ENCODE data around the gene LRRC19. TPM values are rescaled to one million over a fixed set of nuclear protein-coding genes. Genes with fewer than 3 reads are reported as not detected.

Gene LRRC19
- total RNA-seq, 1 experiment from 2014 or later = not detected

DNA sequence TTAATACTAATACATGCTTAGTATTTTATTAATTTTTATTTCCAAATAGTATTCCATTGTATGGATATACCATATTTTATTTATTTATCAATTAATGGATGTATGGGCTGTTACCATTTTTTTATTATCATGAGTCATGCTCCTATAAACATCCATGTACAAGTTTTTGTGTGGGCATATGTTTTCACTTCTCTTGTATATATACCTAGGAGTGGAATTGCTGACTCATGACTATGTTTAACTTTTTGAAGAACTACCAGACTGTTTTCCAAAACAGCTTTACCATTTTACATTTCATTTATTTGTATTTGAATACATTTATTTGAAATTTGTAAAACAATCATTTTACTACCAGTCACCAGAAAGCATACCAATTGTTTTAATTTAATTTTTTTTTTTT lies 14.1 kb upstream of the LRRC19 start:
- DNase-seq (ENCODE audit: low spot score) (no peak), ATAC-seq (no peak)
- H3K4me3 Mint-ChIP-seq = no peak overlapping the region
- no peaks in the 10 kb centered on the region for H3K4me1 Mint-ChIP-seq
- TF ChIP-seq MXD4 (CRISPR knock-in tag; IDR thresholded peaks at IDR 0.05; ENCODE audit: borderline replicate concordance) (no peak), ZNF416 (CRISPR knock-in tag; IDR thresholded peaks at IDR 0.05) (no peak), IRF2 (CRISPR knock-in tag; IDR thresholded peaks at IDR 0.05; ENCODE audit: borderline replicate concordance, low read depth) (no peak), ETV6 (CRISPR knock-in tag; IDR thresholded peaks at IDR 0.05) (no peak), SP1 (CRISPR knock-in tag; conservative IDR thresholded peaks at IDR 0.05) (no peak), ZNF317 (CRISPR knock-in tag; IDR thresholded peaks at IDR 0.05; ENCODE audit: borderline replicate concordance, low read depth) (no peak), GABPB1 (CRISPR knock-in tag; IDR thresholded peaks at IDR 0.05) (no peak)
- TF ChIP-seq, protein P1, sequence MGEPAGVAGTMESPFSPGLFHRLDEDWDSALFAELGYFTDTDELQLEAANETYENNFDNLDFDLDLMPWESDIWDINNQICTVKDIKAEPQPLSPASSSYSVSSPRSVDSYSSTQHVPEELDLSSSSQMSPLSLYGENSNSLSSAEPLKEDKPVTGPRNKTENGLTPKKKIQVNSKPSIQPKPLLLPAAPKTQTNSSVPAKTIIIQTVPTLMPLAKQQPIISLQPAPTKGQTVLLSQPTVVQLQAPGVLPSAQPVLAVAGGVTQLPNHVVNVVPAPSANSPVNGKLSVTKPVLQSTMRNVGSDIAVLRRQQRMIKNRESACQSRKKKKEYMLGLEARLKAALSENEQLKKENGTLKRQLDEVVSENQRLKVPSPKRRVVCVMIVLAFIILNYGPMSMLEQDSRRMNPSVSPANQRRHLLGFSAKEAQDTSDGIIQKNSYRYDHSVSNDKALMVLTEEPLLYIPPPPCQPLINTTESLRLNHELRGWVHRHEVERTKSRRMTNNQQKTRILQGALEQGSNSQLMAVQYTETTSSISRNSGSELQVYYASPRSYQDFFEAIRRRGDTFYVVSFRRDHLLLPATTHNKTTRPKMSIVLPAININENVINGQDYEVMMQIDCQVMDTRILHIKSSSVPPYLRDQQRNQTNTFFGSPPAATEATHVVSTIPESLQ (CRISPR knock-in tag; IDR thresholded peaks at IDR 0.05) = no peak
- TF ChIP-seq, protein P2, sequence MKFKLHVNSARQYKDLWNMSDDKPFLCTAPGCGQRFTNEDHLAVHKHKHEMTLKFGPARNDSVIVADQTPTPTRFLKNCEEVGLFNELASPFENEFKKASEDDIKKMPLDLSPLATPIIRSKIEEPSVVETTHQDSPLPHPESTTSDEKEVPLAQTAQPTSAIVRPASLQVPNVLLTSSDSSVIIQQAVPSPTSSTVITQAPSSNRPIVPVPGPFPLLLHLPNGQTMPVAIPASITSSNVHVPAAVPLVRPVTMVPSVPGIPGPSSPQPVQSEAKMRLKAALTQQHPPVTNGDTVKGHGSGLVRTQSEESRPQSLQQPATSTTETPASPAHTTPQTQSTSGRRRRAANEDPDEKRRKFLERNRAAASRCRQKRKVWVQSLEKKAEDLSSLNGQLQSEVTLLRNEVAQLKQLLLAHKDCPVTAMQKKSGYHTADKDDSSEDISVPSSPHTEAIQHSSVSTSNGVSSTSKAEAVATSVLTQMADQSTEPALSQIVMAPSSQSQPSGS (CRISPR knock-in tag; IDR thresholded peaks at IDR 0.05; ENCODE audit: borderline replicate concordance, low read depth) = no peak
- TF ChIP-seq, protein P3, sequence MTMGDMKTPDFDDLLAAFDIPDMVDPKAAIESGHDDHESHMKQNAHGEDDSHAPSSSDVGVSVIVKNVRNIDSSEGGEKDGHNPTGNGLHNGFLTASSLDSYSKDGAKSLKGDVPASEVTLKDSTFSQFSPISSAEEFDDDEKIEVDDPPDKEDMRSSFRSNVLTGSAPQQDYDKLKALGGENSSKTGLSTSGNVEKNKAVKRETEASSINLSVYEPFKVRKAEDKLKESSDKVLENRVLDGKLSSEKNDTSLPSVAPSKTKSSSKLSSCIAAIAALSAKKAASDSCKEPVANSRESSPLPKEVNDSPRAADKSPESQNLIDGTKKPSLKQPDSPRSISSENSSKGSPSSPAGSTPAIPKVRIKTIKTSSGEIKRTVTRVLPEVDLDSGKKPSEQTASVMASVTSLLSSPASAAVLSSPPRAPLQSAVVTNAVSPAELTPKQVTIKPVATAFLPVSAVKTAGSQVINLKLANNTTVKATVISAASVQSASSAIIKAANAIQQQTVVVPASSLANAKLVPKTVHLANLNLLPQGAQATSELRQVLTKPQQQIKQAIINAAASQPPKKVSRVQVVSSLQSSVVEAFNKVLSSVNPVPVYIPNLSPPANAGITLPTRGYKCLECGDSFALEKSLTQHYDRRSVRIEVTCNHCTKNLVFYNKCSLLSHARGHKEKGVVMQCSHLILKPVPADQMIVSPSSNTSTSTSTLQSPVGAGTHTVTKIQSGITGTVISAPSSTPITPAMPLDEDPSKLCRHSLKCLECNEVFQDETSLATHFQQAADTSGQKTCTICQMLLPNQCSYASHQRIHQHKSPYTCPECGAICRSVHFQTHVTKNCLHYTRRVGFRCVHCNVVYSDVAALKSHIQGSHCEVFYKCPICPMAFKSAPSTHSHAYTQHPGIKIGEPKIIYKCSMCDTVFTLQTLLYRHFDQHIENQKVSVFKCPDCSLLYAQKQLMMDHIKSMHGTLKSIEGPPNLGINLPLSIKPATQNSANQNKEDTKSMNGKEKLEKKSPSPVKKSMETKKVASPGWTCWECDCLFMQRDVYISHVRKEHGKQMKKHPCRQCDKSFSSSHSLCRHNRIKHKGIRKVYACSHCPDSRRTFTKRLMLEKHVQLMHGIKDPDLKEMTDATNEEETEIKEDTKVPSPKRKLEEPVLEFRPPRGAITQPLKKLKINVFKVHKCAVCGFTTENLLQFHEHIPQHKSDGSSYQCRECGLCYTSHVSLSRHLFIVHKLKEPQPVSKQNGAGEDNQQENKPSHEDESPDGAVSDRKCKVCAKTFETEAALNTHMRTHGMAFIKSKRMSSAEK (CRISPR knock-in tag; IDR thresholded peaks at IDR 0.05; ENCODE audit: borderline replicate concordance) = no peak
- TF ChIP-seq, protein P4, sequence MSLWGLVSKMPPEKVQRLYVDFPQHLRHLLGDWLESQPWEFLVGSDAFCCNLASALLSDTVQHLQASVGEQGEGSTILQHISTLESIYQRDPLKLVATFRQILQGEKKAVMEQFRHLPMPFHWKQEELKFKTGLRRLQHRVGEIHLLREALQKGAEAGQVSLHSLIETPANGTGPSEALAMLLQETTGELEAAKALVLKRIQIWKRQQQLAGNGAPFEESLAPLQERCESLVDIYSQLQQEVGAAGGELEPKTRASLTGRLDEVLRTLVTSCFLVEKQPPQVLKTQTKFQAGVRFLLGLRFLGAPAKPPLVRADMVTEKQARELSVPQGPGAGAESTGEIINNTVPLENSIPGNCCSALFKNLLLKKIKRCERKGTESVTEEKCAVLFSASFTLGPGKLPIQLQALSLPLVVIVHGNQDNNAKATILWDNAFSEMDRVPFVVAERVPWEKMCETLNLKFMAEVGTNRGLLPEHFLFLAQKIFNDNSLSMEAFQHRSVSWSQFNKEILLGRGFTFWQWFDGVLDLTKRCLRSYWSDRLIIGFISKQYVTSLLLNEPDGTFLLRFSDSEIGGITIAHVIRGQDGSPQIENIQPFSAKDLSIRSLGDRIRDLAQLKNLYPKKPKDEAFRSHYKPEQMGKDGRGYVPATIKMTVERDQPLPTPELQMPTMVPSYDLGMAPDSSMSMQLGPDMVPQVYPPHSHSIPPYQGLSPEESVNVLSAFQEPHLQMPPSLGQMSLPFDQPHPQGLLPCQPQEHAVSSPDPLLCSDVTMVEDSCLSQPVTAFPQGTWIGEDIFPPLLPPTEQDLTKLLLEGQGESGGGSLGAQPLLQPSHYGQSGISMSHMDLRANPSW (CRISPR knock-in tag; conservative IDR thresholded peaks at IDR 0.05; ENCODE audit: low read depth) = no peak
- H3K27ac Mint-ChIP-seq = no peak overlapping the region
- H3K36me3 Mint-ChIP-seq = peaks cover 14% of the 10 kb centered on the region
- POLR2A ChIA-PET = interaction anchor here (0.6 kb wide), 1 partner anchor 92 kb away, joined by 3 read pairs; no protein-coding TSS in a partner anchor
- CTCF ChIA-PET = interaction anchor here (0.6 to 1.1 kb wide), 6 partner anchors 14 to 241 kb away, joined by 4 to 5 read pairs (median 5); no protein-coding TSS in a partner anchor
- no peaks in the 10 kb centered on the region for H3K27me3 Mint-ChIP-seq (ENCODE audit: low read depth)
- peaks cover 8% of the 10 kb centered on the region for H3K9me3 Mint-ChIP-seq

DNA sequence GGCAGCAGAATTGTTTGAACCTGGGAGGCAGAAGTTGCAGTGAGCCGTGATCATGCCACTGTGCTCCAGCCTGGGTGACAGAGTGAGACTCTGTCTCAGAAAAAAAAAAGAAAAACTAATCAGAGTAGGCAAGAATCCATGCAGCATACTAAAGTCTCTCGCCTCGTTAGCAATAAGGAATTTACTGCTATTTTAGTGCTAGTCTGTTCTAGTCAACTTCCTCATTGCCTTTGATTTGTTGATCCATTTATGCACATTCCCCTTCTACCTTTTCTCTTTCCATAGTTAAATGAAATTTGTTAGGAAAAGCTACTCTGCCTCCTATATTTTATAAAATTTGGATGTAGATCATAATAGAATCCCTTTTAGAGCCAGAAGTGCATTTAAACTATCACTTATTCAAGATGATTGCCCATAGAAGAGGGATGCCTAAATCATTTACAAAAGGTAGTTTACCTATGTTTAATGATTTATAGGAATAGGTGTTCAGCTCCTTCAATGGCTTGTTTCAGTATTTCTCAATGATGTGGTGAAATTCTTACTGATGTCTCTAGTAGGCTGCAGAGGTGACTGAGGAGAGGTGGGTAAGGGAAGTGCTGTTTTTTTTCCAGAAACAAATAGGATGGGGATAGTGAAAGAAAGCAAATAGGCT lies 1.9 kb downstream of the LRRC19 start:
- Mint-ChIP-seq H3K27ac (no peak overlapping the region), H3K4me3 (no peak overlapping the region)
- CTCF ChIA-PET = interaction anchor here (1.6 kb wide), 1 partner anchor 28 kb away, joined by 3 read pairs; no protein-coding TSS in a partner anchor
- no peak for TF ChIP-seq ZNF416 (CRISPR knock-in tag; IDR thresholded peaks at IDR 0.05)
- TF ChIP-seq, protein P5, sequence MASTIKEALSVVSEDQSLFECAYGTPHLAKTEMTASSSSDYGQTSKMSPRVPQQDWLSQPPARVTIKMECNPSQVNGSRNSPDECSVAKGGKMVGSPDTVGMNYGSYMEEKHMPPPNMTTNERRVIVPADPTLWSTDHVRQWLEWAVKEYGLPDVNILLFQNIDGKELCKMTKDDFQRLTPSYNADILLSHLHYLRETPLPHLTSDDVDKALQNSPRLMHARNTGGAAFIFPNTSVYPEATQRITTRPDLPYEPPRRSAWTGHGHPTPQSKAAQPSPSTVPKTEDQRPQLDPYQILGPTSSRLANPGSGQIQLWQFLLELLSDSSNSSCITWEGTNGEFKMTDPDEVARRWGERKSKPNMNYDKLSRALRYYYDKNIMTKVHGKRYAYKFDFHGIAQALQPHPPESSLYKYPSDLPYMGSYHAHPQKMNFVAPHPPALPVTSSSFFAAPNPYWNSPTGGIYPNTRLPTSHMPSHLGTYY (CRISPR knock-in tag; IDR thresholded peaks at IDR 0.05) = no peak
- no peak for TF ChIP-seq ESRRA (CRISPR knock-in tag; IDR thresholded peaks at IDR 0.05; ENCODE audit: borderline replicate concordance)
- TF ChIP-seq FOXJ3 (CRISPR knock-in tag; IDR thresholded peaks at IDR 0.05; ENCODE audit: borderline replicate concordance) = no peak
- TF ChIP-seq FOXP1 (CRISPR knock-in tag; IDR thresholded peaks at IDR 0.05; ENCODE audit: borderline replicate concordance) = no peak
- TF ChIP-seq, protein P3 (CRISPR knock-in tag; IDR thresholded peaks at IDR 0.05; ENCODE audit: borderline replicate concordance) = no peak
- no peak for TF ChIP-seq NFE2L1 (CRISPR knock-in tag; IDR thresholded peaks at IDR 0.05)

More for the DNA sequence above, 1.9 kb downstream of the LRRC19 start:
- DNase-seq (ENCODE audit: low spot score) (no peak), ATAC-seq (no peak)
- no peaks in the 10 kb centered on the region for H3K36me3 Mint-ChIP-seq
- peaks cover 6% of the 10 kb centered on the region for H3K4me1 Mint-ChIP-seq
- POLR2A ChIA-PET = no interaction called here
- H3K27me3 Mint-ChIP-seq (ENCODE audit: low read depth) = no peaks in the 10 kb centered on the region
- H3K9me3 Mint-ChIP-seq = peaks cover 8% of the 10 kb centered on the region; the same call in 1 of the 2 replicates
